Keratinocyte (primary cell): ENCODE results near the gene LRRC4C.

ENCODE experiments used
- EZH2 ChIP-seq: IDR thresholded peaks from one replicate; pipeline ENCODE4 v1.6.1; 2012; ENCODE audit warnings: inconsistent platforms, mild to moderate bottlenecking, low read length, moderate library complexity
- TF ChIP-seq, protein P1 (sequence below), 3 experiments: IDR thresholded peaks in 1 of 3; conservative IDR thresholded peaks in 1 of 3; optimal IDR thresholded peaks in 1 of 3; 2 replicates in 2 of 3; 3 replicates in 1 of 3; pipeline versions ENCODE3 to v1.5.1; 2011; ENCODE audit warnings: low read length in 3 of 3, mild to moderate bottlenecking in 3 of 3, moderate library complexity in 2 of 3, control low read depth in 1 of 3, inconsistent platforms in 1 of 3; ENCODE audit not compliant: insufficient read depth in 2 of 3; ENCODE audit errors: extremely low read depth in 1 of 3

DNA sequence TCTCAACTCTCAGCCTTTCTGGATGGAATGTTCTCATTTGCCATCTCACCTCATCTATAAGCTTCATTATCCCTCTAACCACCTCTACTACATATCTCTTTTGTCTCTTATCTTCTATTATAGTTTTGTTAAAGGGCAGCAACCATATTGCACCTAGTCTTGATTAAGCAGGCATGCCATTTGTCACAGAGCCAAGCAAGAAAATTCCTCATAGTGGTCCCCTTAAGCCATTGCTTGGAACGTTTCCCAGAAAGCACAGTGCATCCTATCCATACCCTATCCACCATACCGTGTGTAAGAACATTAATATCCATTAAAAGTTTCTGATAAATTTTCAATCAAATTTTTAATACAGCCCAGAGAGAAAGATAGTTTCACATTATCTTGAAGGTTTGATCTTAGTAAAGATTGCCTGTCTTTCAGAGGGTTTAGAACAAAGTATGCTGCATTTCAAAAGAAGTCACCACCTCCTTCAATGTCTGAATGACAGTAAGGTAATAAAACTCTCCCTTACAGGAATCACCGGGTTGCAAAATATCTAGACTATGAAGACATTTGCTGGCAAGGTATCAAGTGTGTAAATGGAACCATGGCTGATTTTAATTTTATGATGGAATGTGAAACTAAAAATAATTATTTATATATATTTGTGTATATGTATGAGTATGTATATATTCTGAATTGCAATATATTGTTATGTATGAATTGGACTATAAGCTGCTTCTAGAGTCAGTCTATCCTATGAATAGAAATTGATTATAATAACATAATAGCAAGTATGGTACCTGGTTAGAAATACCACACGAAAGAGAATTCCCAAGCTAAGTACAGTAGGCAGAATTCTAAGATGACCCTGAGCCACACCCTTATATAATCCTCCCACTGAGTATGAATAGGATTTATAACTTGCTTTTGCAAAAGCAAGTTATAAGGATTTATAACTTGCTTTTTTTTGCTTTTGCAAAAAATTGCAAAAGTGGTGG, 1296.3 kb downstream of the LRRC4C start:
- TF ChIP-seq, protein P1, sequence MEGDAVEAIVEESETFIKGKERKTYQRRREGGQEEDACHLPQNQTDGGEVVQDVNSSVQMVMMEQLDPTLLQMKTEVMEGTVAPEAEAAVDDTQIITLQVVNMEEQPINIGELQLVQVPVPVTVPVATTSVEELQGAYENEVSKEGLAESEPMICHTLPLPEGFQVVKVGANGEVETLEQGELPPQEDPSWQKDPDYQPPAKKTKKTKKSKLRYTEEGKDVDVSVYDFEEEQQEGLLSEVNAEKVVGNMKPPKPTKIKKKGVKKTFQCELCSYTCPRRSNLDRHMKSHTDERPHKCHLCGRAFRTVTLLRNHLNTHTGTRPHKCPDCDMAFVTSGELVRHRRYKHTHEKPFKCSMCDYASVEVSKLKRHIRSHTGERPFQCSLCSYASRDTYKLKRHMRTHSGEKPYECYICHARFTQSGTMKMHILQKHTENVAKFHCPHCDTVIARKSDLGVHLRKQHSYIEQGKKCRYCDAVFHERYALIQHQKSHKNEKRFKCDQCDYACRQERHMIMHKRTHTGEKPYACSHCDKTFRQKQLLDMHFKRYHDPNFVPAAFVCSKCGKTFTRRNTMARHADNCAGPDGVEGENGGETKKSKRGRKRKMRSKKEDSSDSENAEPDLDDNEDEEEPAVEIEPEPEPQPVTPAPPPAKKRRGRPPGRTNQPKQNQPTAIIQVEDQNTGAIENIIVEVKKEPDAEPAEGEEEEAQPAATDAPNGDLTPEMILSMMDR (optimal IDR thresholded peaks at IDR 0.05 in 1 of 3, IDR thresholded peaks at IDR 0.05 in 1 of 3, conservative IDR thresholded peaks at IDR 0.05 in 1 of 3; ENCODE audit: extremely low read depth in 1 of 3, insufficient read depth in 2 of 3, low read length in 3 of 3): no peak
- no peak for TF ChIP-seq EZH2
